ENCODE measurements around the gene GAS2L2.

- TF ChIP-seq CTCF (IDR thresholded peaks at IDR 0.05 in 4 of 5, conservative IDR thresholded peaks at IDR 0.05 in 1 of 5) (no peak), POLR2A (IDR thresholded peaks at IDR 0.05) (no peak)
Measured at GRCh38 chr17:35731239-35731916, 21.7 kb downstream of the GAS2L2 start, which contains the start of gene RASL10B.
